Esophagus squamous epithelium (tissue), 4 donors: ENCODE measurements around the gene SLC7A14.

Experiments
- POLR2A ChIP-seq, 4 donors: fragments of 450-650 bp; IDR thresholded peaks; one replicate each; pipeline ENCODE4 v1.6.1; 2017; ENCODE audit warnings: antibody characterized with exemption in 4 of 4, mild to moderate bottlenecking in 4 of 4, moderate library complexity in 3 of 4
- TF ChIP-seq, protein P1 (sequence below), 6 experiments: fragments of 450-650 bp in 4 of 6; fragments of 200-600 bp in 2 of 6; sonication (generic) in 2 of 6; IDR thresholded peaks; one replicate each; pipeline ENCODE4 v1.5.1; 2016 to 2019; ENCODE audit warnings: antibody characterized with exemption in 6 of 6, mild to moderate bottlenecking in 4 of 6, moderate library complexity in 4 of 6

GRCh38 chr3:170425491-170426239, 160.2 kb downstream of the SLC7A14 start:
- TF ChIP-seq, protein P1, sequence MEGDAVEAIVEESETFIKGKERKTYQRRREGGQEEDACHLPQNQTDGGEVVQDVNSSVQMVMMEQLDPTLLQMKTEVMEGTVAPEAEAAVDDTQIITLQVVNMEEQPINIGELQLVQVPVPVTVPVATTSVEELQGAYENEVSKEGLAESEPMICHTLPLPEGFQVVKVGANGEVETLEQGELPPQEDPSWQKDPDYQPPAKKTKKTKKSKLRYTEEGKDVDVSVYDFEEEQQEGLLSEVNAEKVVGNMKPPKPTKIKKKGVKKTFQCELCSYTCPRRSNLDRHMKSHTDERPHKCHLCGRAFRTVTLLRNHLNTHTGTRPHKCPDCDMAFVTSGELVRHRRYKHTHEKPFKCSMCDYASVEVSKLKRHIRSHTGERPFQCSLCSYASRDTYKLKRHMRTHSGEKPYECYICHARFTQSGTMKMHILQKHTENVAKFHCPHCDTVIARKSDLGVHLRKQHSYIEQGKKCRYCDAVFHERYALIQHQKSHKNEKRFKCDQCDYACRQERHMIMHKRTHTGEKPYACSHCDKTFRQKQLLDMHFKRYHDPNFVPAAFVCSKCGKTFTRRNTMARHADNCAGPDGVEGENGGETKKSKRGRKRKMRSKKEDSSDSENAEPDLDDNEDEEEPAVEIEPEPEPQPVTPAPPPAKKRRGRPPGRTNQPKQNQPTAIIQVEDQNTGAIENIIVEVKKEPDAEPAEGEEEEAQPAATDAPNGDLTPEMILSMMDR (IDR thresholded peaks at IDR 0.05) = no peak
- no peak for TF ChIP-seq POLR2A (IDR thresholded peaks at IDR 0.05)
